HG02763 (cell line): ENCODE measurements around the gene VEGFC.

Experiments used
- ATAC-seq: cut with Tn5 transposase; IDR thresholded peaks from one replicate; pipeline ENCODE4 v1.9.1; 2021; ENCODE audit warnings: mild to moderate bottlenecking, moderate library complexity; ENCODE audit not compliant: unreplicated experiment

The VEGFC gene, protein sequence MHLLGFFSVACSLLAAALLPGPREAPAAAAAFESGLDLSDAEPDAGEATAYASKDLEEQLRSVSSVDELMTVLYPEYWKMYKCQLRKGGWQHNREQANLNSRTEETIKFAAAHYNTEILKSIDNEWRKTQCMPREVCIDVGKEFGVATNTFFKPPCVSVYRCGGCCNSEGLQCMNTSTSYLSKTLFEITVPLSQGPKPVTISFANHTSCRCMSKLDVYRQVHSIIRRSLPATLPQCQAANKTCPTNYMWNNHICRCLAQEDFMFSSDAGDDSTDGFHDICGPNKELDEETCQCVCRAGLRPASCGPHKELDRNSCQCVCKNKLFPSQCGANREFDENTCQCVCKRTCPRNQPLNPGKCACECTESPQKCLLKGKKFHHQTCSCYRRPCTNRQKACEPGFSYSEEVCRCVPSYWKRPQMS

GRCh38 chr4:176792326-176793059 is at the start of gene VEGFC:
TSS of gene VEGFC (minus strand) at chr4:176792922. CDS start at chr4:176792311, 611 bp downstream.
- ATAC-seq: no peak

- no peak for ATAC-seq
Measured at GRCh38 chr4:176841711-176842112, 49.0 kb upstream of the VEGFC start.

DNA sequence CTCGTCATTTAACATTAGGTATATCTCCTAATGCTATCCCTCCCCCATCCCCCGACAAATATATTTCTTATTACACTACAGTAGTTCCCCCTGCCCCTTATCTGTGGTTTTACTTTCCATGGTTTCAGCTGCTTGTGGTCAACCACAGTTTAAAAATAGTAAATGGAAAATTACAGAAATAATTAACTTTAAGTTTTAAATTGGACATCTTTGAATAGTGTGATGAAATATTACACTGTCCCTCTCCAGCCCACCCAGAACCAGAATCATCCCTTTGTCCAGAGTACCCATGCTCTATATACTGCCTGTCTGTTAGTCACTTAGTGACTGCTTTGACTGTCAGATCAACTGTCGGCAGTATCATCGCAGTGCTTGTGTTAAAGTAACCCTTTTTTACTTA is 47.4 kb upstream of the VEGFC start:
- ATAC-seq: no peak

- ATAC-seq: no peak
Measured at GRCh38 chr4:176839656-176840055, 46.9 kb upstream of the VEGFC start.

- ATAC-seq: no peak
Measured at GRCh38 chr4:176838601-176839433, 46.1 kb upstream of the VEGFC start.

DNA sequence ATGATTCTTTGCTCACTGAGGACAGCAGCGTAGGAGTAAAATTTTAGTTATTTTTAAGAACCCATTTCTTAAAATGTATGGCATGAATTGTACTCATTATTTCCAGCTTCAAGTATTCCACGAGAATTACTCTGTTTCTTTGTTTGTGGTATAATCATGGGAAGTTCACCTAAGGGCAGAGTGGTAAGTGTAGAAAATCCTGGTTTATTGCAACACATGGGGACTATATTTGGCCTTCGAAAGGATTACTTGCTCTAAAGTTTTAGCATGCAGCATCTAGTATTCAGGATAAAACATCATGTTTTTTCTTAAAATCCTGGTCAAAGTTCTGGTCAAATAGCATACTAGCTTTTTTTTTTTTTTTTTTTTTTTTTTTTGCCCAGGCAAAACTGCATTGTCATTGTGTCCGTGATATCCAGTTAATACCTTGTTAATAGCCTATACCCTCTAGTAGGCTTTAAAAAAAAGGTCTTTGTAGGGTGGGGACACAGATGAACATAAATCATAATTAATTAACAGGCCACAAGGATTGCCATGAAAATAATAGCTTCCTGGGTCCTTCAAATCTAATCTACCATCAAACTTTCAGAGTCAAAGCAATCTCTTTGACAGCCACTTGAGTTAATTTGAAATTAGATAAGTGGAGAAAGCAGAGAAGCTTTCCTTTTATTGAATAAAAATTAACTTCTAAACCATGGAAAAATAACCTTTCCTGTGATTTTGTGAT is 44.6 kb upstream of the VEGFC start:
- ATAC-seq: no peak

- ATAC-seq: no peak
Measured at GRCh38 chr4:176834531-176834930, 41.8 kb upstream of the VEGFC start.

GRCh38 chr4:176833400-176834175 is 40.9 kb upstream of the VEGFC start:
- ATAC-seq: no peak

- ATAC-seq: no peak
Measured at GRCh38 chr4:176830971-176831370, 38.2 kb upstream of the VEGFC start.

- no peak for ATAC-seq
Measured at GRCh38 chr4:176825586-176825985, 32.9 kb upstream of the VEGFC start.

DNA sequence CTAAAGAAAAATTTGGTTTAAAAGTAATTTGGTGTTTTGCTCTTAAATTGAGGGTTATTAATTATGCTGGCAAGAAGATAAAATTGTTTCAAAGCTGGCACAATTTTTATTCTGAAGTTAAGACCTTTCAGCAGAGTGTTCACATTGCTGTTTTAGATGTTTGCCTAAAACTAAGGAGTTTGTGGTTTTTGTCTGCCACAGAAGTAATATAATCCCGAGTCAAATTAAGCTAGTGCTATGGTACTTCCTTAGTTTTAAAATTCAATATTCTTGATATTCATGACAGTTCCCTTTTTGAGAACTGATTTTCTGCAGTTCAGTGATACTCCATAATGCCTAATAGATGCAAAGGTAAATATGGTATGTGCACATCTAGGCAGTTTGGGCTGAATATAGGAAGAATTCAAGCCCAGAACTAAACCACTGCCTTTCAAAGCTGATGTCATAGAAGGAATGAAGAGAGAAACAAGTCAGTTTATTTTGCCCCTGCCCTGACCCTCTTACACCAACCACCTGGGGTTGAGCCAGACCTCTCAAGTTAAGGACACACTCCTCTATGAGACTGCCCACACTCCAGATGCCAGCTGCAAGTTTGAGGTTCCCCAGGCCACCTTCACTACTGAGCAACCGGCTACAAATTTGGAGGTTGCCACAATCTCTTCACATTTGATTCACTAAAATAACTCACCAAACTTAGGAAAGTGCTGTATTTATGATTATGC is 32.1 kb upstream of the VEGFC start:
- ATAC-seq: no peak

DNA sequence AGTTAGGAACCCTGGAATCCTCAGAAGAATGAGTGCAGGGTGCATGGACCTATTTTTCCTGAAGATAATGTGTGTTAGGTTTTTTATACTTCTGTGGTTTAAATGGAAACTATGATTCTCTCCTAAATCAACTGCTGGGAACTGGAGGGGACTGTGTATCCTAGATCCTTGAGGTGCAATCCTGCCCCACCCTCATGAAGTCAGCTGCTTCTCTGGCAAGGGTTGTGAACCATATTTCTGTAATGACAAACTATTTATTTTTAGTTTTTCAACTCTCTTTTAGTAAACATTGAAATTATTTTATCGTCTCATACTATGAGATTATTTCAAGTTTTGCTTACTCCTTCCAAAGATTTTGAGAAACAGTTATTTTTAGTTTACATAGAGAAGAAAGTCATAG is 25.8 kb upstream of the VEGFC start:
- ATAC-seq: no peak

- peak; percentile 80 for ATAC-seq
Measured at GRCh38 chr4:176817204-176817603, 24.5 kb upstream of the VEGFC start.

- ATAC-seq: no peak
Measured at GRCh38 chr4:176814770-176815169, 22.0 kb upstream of the VEGFC start.

GRCh38 chr4:176810481-176811249 is 17.9 kb upstream of the VEGFC start:
- no peak for ATAC-seq

DNA sequence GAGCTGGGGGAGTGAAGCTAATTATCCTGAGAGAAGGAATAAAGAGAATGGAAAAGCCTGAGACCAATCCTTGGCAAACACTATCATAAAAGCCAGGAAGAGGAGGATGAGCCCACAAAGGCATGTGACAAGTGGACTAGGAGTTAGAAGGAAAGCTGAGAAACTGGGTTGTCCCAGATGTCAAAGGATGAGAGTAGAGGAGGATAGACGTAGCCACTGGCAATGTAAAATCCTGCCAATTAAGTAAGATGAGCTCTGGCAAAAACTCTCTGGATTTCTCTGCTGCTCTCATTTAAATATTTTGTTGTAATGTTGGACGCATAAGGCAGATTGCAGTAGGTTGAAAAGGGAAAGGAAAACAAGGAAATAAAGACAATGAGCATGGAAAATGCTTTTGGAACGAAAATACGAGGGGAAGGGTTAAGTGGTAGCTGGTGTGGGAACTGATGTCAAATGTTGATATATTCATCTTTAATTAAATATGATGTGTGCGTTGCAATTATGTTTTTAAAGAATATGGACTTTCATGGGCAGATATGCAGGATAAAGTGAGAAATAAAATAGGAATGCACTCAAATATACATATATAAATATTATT is 14.2 kb upstream of the VEGFC start:
- ATAC-seq: no peak

DNA sequence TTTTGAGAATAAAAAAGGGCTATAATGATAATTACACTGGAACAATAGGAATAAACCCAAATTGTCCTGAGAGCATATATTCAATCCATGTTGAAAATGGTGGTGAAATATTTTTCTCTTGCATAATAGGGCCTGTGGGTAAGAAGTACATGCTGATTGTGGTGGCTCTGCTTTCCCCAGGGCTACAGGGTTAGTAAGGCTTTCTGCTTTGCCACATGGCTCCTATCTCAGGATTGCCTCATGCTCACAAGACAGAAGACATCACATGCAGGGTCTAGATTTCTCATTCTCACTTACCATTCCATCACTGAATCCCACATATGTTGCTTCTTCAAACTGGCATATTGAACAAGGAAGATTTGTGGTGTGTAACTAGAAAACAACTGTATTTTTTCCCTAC is 12.4 kb upstream of the VEGFC start:
- ATAC-seq: no peak

- no peak for ATAC-seq
Measured at GRCh38 chr4:176800891-176801534, 8.3 kb upstream of the VEGFC start.
